ENCODE results near the gene COL5A3.
A peak's percentile ranks its signal among the peaks of the same experiment; 100 is the strongest.

DNA sequence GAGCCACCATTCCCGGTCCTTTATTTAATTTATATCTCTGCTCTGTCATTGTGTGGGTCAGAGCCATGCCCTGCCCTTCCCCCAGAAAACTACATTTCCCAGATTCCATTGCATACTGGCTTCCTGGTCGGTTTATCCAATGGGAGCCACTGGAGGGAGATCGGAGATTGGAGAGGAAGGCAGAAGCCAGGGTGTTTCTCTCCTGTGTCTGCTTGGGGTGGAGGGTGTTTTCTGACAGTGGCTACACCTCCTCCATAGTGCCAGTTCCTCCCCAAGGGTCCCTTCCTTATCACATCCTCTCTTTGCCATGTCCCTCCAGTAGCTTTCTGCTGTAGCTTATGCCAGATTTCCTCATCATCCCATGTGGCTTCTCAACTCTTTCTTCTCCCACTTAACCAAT, 93.0 kb downstream of the COL5A3 start:
- TF ChIP-seq POLR2A (IDR thresholded peaks at IDR 0.05) (no peak), CTCF (IDR thresholded peaks at IDR 0.05) (peak in 1 of 7 experiments; percentile 4)

All from body of pancreas (tissue), 4 donors.